Immature natural killer cell (primary cell): ENCODE measurements around the gene SP6. TPM values are rescaled to one million over a fixed set of nuclear protein-coding genes. Genes with fewer than 3 reads are reported as not detected.

Source experiments
- DNase-seq, 3 donors: peaks; one replicate each; pipeline ENCODE4 v3.0.0; 2022; ENCODE audit warnings: mixed read lengths in 1 of 3
- H3K27ac Mint-ChIP-seq, 6 donors: one replicate each; pipeline ENCODE4 v1.8.0; 2020; ENCODE audit warnings: mixed read lengths in 6 of 6, mild to moderate bottlenecking in 5 of 6, inconsistent platforms in 4 of 6, moderate library complexity in 3 of 6
- H3K27me3 Mint-ChIP-seq, 3 donors: one replicate each; pipeline ENCODE4 v1.8.0; 2020 to 2021; ENCODE audit warnings: low read depth in 3 of 3, mild to moderate bottlenecking in 3 of 3, mixed read lengths in 3 of 3, moderate library complexity in 3 of 3, inconsistent platforms in 1 of 3
- H3K36me3 Mint-ChIP-seq, 3 donors: one replicate each; pipeline ENCODE4 v1.8.0; 2020; ENCODE audit warnings: mixed read lengths in 3 of 3, inconsistent platforms in 2 of 3, mild to moderate bottlenecking in 2 of 3
- H3K4me1 Mint-ChIP-seq, 2 donors: one replicate each; pipeline ENCODE4 v1.8.0; 2020; ENCODE audit warnings: inconsistent platforms in 2 of 2, mild to moderate bottlenecking in 2 of 2, mixed read lengths in 2 of 2, moderate library complexity in 1 of 2
- H3K4me3 Mint-ChIP-seq, 5 donors: one replicate each; pipeline ENCODE4 v1.8.0; 2020; ENCODE audit warnings: mild to moderate bottlenecking in 5 of 5, mixed read lengths in 5 of 5, inconsistent platforms in 3 of 5, moderate library complexity in 3 of 5
- H3K9me3 Mint-ChIP-seq, 6 donors: one replicate each; pipeline ENCODE4 v1.8.0; 2020; ENCODE audit warnings: mild to moderate bottlenecking in 6 of 6, mixed read lengths in 6 of 6, inconsistent platforms in 4 of 6, moderate library complexity in 3 of 6
- polyA plus RNA-seq, 3 donors: library from polyadenylated mRNA; unstranded; fragments of 300-500 nt; fragmentation: Illumina TruSeq; gene quantifications; one replicate each; pipeline ENCODE4 v1.2.3, GENCODE V29; 2021

SP6 gene
- polyA plus RNA-seq, 3 donors from 2014 or later, result not detected

GRCh38 chr17:47829870-47830269 is 21.1 kb downstream of the SP6 start:
- H3K27me3 Mint-ChIP-seq, result peaks cover 17 to 36% (median 24%) of the 10 kb centered on the region in 3 donors
- H3K4me1 Mint-ChIP-seq, result peaks cover 44 to 61% of the 10 kb centered on the region in 2 donors
- H3K36me3 Mint-ChIP-seq, result peaks cover 10 to 26% (median 14%) of the 10 kb centered on the region in 3 donors
- peak overlapping the region; percentile 96 to 100 (median 98) for H3K27ac Mint-ChIP-seq
- DNase-seq, result peak; percentile 86 to 95 (median 92)
- peak overlapping the region; percentile 91 to 98 (median 94) for H3K4me3 Mint-ChIP-seq
- no peaks in the 10 kb centered on the region for H3K9me3 Mint-ChIP-seq

DNA sequence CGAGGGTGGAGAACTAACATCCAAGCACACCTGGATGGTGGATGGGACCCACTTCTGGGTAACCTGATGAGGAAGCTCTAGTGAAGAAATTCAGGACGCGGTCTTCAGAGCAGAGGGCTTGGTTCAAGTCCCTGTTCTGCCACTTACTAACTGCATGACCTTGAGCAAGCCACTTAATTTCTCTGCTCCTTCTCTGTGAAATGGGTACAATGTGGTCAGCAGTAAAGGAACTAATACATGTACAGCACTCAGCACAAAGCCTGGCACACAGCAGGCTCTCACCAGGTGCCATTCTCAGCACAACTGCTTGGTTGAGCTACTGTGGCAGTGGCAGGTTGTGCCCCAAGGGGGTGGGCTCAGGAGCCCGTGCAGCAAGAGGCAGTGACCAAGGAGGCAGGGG is 27.4 kb downstream of the SP6 start:
- Mint-ChIP-seq H3K36me3 (peaks cover 18 to 43% (median 22%) of the 10 kb centered on the region in 3 donors), H3K4me3 (no peak overlapping the region), H3K4me1 (peaks cover 30 to 48% of the 10 kb centered on the region in 2 donors), H3K27ac (peak overlapping the region in 3 of 6 donors; percentile 43 to 81 (median 43)), H3K9me3 (no peaks in the 10 kb centered on the region), H3K27me3 (peaks cover 2 to 8% (median 4%) of the 10 kb centered on the region in 3 donors)
- DNase-seq, result no peak

DNA sequence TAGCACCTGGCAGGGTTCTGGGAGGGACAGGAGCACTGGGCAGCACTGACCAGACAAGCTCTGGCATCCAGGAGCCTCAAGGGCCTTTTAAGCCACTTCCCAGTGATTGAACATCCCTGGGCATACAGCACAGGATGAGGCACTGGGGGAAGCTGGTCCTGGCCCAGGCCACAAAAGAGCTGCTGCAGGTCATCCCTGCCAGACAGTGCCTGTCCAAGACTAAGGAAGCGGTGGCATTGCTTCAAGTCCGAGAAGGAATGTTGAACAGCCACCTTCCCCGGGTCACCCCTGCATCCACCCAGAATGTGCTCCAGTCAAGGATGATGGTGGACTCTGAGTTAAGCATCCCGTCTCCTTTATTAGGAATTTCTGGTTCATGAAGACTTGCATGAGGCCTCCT is 28.2 kb downstream of the SP6 start:
- no peaks in the 10 kb centered on the region for H3K9me3 Mint-ChIP-seq
- peaks cover 25 to 41% of the 10 kb centered on the region in 2 donors for H3K4me1 Mint-ChIP-seq
- H3K4me3 Mint-ChIP-seq, result peak overlapping the region in 4 of 5 donors; percentile 44 to 99 (median 96)
- H3K27ac Mint-ChIP-seq, result peak overlapping the region; percentile 94 to 97 (median 96)
- no peak for DNase-seq
- peaks cover 2 to 8% (median 4%) of the 10 kb centered on the region in 3 donors for H3K27me3 Mint-ChIP-seq
- H3K36me3 Mint-ChIP-seq, result peaks cover 18 to 43% (median 24%) of the 10 kb centered on the region in 3 donors

- H3K27ac Mint-ChIP-seq, result peak within 1 kb of the TSS; percentile 94 to 97 (median 96)
- H3K9me3 Mint-ChIP-seq, result no peaks in the 10 kb centered on the region
- H3K36me3 Mint-ChIP-seq, result peaks cover 18 to 44% (median 24%) of the 10 kb centered on the region in 3 donors
- H3K4me3 Mint-ChIP-seq, result peak within 1 kb of the TSS; percentile 95 to 99 (median 97)
- peaks cover 25 to 41% of the 10 kb centered on the region in 2 donors for H3K4me1 Mint-ChIP-seq
- peak; percentile 81 to 86 (median 82) for DNase-seq
- H3K27me3 Mint-ChIP-seq, result peaks cover 2 to 8% (median 4%) of the 10 kb centered on the region in 3 donors
These were observed 29.3 kb downstream of the SP6 start, which contains the start of gene OSBPL7 for GRCh38 chr17:47821424-47822391. Gene OSBPL7 (minus strand): TSS chr17:47821794. CDS start chr17:47820278, 1,516 bp downstream.

DNA sequence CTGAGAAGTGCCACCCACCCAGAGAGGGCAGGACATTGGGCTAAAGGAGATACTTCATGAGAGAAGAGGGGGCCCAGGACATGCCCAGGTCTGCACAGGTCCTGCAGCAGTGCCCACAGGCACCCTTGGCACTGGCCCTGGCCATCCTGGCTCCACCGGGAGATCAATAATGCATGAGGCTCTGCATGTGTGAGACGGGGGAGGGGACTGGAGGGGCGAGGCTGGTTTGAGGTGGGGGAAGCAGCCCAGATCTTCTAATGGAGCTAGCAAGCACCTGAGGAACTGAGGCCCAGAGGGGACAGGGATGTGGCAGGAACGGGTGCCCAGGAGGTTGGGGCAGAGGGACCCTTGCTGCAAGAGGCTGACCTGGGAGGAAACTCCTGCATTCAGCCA is 29.9 kb downstream of the SP6 start:
- peak overlapping the region; percentile 94 to 97 (median 96) for H3K27ac Mint-ChIP-seq

DNA sequence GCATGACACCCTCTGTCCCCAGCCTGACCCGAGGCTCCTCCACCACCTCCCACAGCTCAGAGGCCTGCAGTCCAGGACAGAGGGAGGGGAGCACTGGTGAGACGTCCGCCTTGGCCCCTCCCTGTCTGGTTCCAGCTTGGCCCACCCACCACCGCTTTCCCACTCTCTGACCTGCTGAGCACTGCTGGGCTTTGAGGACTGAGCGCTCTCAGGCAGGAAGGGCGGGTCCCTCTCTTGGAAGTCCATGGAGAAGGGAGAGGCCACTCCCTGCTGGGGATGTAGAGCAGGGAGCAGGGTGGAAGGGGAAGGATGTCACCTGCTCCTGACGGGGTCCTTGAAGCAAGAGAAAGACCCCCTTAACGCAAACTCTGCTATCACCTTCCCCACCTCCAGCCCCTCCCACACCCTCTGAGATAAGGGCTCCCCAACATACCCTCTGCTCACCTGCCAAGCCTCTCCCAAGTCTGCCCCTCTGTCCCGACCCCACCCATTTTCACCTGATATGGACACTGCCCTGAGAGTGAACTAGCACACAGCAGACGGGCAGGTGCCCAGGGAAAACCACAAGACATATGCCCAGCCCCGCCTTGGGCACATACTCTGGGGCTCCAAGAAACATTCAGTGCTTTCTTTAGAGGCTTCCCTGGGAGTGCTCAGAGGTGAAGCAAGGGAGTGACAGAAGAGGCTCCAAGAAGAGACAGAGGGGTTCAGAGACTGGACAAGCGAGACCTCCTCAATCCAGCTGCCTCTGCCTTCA is 30.8 kb downstream of the SP6 start:
- peak overlapping the region; percentile 94 to 97 (median 96) for H3K27ac Mint-ChIP-seq
- peak overlapping the region; percentile 95 to 99 (median 97) for H3K4me3 Mint-ChIP-seq
- no peaks in the 10 kb centered on the region for H3K9me3 Mint-ChIP-seq
- DNase-seq, result no peak
- peaks cover 25 to 36% of the 10 kb centered on the region in 2 donors for H3K4me1 Mint-ChIP-seq
- peaks cover 8 to 37% (median 13%) of the 10 kb centered on the region in 3 donors for H3K36me3 Mint-ChIP-seq
- H3K27me3 Mint-ChIP-seq, result peaks cover 2 to 4% (median 4%) of the 10 kb centered on the region in 3 donors

More for the DNA sequence above, 29.9 kb downstream of the SP6 start:
- no peak for DNase-seq
- Mint-ChIP-seq H3K36me3 (peaks cover 12 to 38% (median 17%) of the 10 kb centered on the region in 3 donors), H3K4me3 (peak overlapping the region; percentile 95 to 99 (median 97)), H3K4me1 (peaks cover 25 to 36% of the 10 kb centered on the region in 2 donors), H3K27me3 (peaks cover 2 to 8% (median 4%) of the 10 kb centered on the region in 3 donors), H3K9me3 (no peaks in the 10 kb centered on the region)

DNA sequence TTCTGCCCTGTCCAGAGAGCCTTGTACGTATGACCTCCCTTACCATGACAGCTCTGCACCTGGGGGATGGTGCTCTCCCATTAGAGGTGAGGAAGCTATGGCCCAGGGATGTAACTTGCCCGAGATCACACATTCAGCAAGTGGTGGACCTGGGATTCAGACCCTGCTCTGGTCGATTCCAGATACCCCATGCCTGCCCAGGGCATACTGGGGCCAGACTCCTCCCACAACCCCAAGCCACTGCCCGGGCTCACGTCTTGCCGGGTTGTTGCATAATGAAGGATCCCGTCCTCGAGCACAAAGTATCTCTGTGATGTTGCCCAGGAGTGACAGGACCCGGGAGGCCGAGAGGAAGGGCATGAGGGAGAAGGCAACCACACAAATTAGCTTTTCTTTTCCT is 31.5 kb downstream of the SP6 start:
- H3K27me3 Mint-ChIP-seq, result peaks cover 2 to 4% (median 4%) of the 10 kb centered on the region in 3 donors
- peak overlapping the region in 3 of 6 donors; percentile 20 to 50 (median 45) for H3K27ac Mint-ChIP-seq
- peaks cover 25 to 36% of the 10 kb centered on the region in 2 donors for H3K4me1 Mint-ChIP-seq
- no peak for DNase-seq
- H3K4me3 Mint-ChIP-seq, result peak overlapping the region in 2 of 5 donors; percentile 49 to 58
- no peaks in the 10 kb centered on the region for H3K9me3 Mint-ChIP-seq
- H3K36me3 Mint-ChIP-seq, result peaks cover 5 to 36% (median 10%) of the 10 kb centered on the region in 3 donors

DNA sequence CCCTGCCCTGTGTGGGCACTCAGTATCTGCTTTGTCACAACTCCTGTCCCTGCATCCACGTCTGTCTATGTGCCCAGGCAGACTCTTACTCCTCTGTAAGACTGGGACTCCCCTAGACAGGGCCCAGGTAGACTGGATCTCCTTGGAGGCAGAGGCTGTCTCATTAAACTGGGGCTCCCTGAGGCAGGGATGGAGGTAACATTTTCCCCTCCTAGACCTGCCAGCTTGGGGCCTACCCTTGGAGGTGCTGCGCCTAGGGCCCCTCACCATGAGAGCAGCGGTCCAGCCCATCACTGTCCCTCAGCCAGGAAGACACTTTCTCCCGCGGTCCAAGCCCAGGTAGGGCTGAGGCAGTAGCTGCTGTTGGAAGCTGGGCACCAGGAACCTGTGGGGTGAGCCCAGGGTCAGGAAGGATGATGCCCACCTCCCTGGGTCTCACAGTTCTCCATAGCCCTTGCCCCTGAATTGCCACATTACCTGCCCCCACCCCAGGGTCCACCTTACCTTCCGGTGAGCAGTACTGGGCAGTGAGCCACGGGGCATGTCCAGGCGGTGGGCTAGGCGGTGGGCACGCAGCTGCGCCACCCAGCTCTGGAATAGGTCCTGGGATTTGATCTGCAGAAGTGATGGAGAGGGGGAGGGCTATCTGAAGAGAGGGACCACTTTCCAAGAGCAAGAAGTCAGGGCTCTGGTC is 32.8 kb downstream of the SP6 start:
- H3K9me3 Mint-ChIP-seq, result no peaks in the 10 kb centered on the region
- no peak overlapping the region for H3K4me3 Mint-ChIP-seq
- H3K27ac Mint-ChIP-seq, result peak overlapping the region in 2 of 6 donors; percentile 20 to 46
- peaks cover under 1 to 4% (median 3%) of the 10 kb centered on the region in 3 donors for H3K27me3 Mint-ChIP-seq
- DNase-seq, result no peak
- peaks cover 25 to 35% of the 10 kb centered on the region in 2 donors for H3K4me1 Mint-ChIP-seq
- peaks cover under 1 to 26% (median 6%) of the 10 kb centered on the region in 3 donors for H3K36me3 Mint-ChIP-seq

DNA sequence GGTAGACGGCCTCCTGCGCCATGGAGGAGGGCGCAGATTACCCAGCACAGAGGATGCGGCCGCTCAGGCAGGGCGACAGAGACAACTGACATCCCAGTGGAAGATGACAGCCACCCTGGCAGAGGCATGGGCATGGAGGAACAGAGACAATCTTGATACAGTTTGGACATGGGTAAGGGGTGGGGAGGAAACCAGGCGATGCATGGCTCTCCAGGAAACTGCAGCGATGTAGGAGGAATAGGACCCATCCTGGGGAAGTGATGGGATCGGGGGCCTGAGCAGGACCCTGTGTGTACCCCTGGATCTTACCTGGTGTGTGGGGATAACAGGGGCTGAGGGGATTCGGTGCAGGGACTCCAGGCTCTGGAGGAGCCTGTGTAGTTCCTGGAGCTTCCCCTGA is 34.0 kb downstream of the SP6 start:
- no peak for DNase-seq
- no peaks in the 10 kb centered on the region for H3K9me3 Mint-ChIP-seq
- peaks cover 0 to 4% (median 3%) of the 10 kb centered on the region in 3 donors for H3K27me3 Mint-ChIP-seq
- H3K4me3 Mint-ChIP-seq, result no peak overlapping the region
- H3K4me1 Mint-ChIP-seq, result peaks cover 25 to 32% of the 10 kb centered on the region in 2 donors
- peak overlapping the region in 1 of 6 donors; percentile 54 for H3K27ac Mint-ChIP-seq
- peaks cover 10 to 33% (median 11%) of the 10 kb centered on the region in 3 donors for H3K36me3 Mint-ChIP-seq

- peaks cover 25 to 29% of the 10 kb centered on the region in 2 donors for H3K4me1 Mint-ChIP-seq
- peaks cover 11 to 40% (median 16%) of the 10 kb centered on the region in 3 donors for H3K36me3 Mint-ChIP-seq
- no peak overlapping the region for H3K4me3 Mint-ChIP-seq
- H3K9me3 Mint-ChIP-seq, result no peaks in the 10 kb centered on the region
- H3K27me3 Mint-ChIP-seq, result peaks cover 0 to 3% (median 0%) of the 10 kb centered on the region in 3 donors
- peak overlapping the region in 1 of 6 donors; percentile 30 for H3K27ac Mint-ChIP-seq
- no peak for DNase-seq
These were observed 34.7 kb downstream of the SP6 start for GRCh38 chr17:47816111-47816735.

DNA sequence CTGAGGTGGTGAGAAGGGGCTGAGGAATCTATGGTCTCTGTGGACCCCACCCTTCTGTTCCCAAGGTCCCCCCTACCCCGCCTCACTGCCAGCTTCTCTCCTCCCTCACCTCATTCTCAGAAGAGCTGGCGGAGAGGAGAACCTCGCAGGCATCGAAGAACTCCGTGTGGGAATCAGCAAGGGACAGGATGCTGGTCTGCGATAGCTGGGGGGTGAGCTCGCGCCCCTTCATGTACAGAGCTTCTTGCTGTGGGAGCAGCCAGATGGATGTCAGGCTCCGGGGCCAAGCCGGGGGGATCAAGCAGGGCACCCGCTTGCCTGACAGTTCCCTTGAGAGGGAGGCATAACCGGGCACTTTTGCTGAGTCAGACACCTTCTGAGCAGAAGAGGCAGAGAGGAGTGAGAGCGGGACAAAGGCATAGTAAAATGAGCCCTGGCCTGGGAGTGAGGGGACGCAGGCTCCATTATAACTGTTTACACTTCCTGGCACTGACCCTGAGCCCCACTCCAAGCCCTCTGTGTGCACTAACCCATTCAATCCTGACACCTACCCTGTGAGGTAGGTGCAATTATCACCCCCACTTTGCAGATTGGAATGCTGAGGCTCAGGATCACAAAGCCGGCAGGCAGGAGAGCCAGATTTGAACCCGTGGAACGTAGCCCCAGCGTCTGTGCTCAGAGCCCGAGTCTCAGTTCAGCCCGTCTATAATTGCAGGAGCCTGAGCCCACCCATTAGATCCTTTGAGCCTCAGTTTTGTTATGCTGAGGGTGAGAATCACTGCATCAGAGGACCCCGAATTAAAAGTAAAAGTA is 35.7 kb downstream of the SP6 start:
- peaks cover 11 to 44% (median 18%) of the 10 kb centered on the region in 3 donors for H3K36me3 Mint-ChIP-seq
- peaks cover 24 to 28% of the 10 kb centered on the region in 2 donors for H3K4me1 Mint-ChIP-seq
- H3K27me3 Mint-ChIP-seq, result peaks cover 0 to 6% (median 0%) of the 10 kb centered on the region in 3 donors
- H3K4me3 Mint-ChIP-seq, result no peak overlapping the region
- no peaks in the 10 kb centered on the region for H3K9me3 Mint-ChIP-seq
- no peak for DNase-seq
- peak overlapping the region in 2 of 6 donors; percentile 33 to 46 for H3K27ac Mint-ChIP-seq
